Activated CD8-positive, alpha-beta memory T cell treated with anti-CD3 and anti-CD28 coated beads for 36 hours (primary cell): Measurements from ENCODE around the gene MAN1A1. TPM values are rescaled to one million over a fixed set of nuclear protein-coding genes. Genes with fewer than 3 reads are reported as not detected.
"Not testable (repeated sequence)": the region's sequence is repeated elsewhere in the genome, so short reads cannot be mapped to it uniquely, and the experiment has no call there.

Experiments
- CTCF ChIA-PET: fragments of 350-600 bp; sonication (Branson Sonifier 250); formaldehyde crosslinking; loops from one replicate; lab custom pipeline; 2021; ENCODE audit warnings: antibody characterized with exemption; lab: Charles Lee
- POLR2A ChIA-PET: fragments of 350-600 bp; sonication (Branson Sonifier 250); formaldehyde crosslinking; loops from one replicate; lab custom pipeline; 2021; ENCODE audit warnings: antibody characterized with exemption; lab: Charles Lee
- total RNA-seq, 2 experiments: library from RNA; stranded (reverse); gene quantifications; one replicate each; pipeline ENCODE4 v1.2.3, GENCODE V29; 2021

MAN1A1 gene
- total RNA-seq, 2 experiments from 2014 or later, result 37.3 to 39.9 TPM

DNA sequence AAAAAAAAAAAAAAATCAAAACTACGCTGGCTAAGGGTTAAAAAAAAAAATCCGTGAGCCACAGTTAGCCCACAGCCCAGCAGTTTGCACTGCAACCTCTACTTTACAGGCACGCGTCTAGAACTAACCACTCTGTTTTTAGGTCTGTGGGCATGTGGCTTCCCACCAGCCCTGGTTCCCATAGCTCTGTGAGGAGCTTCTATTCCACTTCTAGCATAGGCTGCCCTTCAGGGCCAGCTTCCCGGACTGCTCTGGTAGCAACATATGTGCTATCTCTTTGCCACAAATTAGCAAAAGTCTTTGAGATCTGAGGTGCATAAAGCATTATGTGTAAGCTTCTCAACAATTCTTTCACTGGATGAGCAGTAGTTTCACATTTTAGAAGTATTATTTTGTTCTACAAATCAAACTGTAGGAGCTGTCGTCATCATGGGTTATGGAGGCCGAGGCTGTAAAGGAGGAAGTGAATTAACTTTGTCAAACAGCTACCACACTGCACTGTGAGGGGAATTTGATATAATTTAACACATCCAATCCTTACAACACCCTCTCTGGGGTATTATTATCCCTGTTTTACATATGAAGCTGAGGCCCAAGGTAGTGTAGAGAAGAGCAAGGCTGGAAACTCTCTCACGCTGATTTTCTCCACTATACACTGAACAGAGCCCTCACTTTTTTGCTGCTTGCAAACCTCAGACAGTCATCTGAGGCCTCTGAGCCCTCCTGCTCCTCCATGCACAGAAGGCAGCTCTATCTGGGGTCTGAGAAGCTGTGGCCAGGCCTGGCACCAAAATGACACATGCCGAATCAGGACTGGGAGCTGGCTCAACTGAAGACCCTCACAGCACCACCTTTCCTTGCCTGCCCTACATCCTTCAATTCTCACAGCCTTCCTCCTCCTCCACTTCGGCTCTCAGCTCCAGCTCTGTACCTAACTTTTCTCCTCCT is 35.4 kb downstream of the MAN1A1 start:
- ChIA-PET POLR2A (interaction anchor here (0.6 to 2.6 kb wide), 6 partner anchors 33 to 837 kb away, joined by 3 to 12 read pairs (median 4); no protein-coding TSS in a partner anchor), CTCF (interaction anchor here (0.7 to 1.0 kb wide), 5 partner anchors 22 to 141 kb away, joined by 3 to 4 read pairs (median 3); no protein-coding TSS in a partner anchor)

DNA sequence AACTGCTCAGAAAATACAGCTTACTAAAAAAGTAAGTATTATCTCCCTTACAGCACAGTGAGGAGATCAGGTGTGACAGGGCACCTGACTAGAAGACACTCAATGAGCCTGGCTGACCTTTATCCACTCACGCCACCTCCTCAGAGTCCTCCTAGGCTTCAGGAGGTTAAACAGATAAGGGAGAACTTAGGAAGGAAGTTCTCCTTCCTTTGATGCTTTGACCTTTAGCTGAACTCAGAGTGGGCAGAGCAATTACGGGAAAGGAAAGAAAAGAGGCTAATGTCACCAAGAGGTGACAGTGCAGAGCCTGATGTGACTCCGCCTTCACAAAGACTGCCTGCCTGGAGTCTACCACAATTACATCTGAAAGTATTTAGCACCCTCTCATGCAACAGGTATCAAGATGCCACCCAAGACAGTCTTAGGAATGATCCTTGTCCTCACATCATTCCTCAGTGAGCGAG is 36.7 kb downstream of the MAN1A1 start:
- ChIA-PET CTCF (interaction anchor here (0.6 to 1.5 kb wide), 3 partner anchors 12 to 30 kb away, joined by 3 to 4 read pairs (median 3); no protein-coding TSS in a partner anchor), POLR2A (interaction anchor here (2.6 kb wide), 1 partner anchor 37 kb away, joined by 10 read pairs; no protein-coding TSS in a partner anchor)

DNA sequence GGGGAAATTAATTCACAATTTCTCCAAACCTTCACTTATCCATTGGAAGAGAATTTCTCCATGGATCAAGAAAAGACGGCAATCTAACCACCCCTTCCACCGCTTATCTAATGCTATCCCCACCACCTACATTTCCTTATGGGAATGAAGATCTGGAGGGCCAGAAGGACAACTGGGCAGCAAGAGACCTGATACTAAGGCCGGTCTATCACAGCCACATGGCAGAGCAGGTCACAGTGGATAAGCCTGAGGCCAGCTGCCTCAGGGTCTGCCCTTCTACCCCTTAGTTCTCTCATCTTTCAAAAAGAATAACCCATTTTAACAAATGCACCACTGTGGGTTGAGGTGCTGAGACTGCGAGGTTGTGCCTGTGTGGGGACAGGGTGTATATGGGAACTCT is 37.1 kb downstream of the MAN1A1 start:
- ChIA-PET POLR2A (interaction anchor here (2.6 kb wide), 1 partner anchor 38 kb away, joined by 10 read pairs; no protein-coding TSS in a partner anchor), CTCF (interaction anchor here (0.6 to 1.5 kb wide), 2 partner anchors 12 to 21 kb away, joined by 3 to 4 read pairs; no protein-coding TSS in a partner anchor)

DNA sequence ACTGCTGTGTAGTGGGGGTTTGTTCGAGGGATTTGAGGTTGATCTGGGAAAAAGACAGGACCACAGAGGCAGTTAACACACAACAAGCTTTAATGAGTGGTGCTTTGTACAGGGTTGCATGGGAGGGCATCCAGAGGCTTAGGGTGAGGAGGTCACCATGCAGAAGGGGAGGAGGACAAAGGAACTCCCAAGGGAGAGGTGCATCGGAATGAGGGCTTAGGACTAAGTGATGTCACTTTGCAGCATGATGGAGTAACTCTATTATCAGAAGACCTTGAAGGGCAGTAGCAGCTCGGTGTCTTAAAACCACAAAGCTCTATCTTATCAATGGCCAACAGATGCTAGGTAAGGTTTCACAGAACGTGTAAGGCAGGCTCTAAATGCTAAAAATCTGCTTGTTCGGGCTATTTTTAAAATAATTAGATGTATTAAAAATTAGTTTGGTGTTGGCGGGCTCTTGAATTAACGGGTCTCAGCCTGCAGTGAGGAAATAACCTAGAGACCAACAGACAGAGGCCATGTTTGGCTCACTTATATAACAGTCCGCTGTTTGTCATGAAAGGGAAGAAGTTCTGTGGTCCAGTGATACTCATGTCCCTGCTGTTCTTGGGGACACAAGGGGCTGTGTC is 37.9 kb downstream of the MAN1A1 start:
- POLR2A ChIA-PET, result no interaction called here
- CTCF ChIA-PET, result interaction anchor here (0.6 to 1.5 kb wide), 3 partner anchors 16 to 32 kb away, joined by 3 to 4 read pairs (median 3); no protein-coding TSS in a partner anchor

DNA sequence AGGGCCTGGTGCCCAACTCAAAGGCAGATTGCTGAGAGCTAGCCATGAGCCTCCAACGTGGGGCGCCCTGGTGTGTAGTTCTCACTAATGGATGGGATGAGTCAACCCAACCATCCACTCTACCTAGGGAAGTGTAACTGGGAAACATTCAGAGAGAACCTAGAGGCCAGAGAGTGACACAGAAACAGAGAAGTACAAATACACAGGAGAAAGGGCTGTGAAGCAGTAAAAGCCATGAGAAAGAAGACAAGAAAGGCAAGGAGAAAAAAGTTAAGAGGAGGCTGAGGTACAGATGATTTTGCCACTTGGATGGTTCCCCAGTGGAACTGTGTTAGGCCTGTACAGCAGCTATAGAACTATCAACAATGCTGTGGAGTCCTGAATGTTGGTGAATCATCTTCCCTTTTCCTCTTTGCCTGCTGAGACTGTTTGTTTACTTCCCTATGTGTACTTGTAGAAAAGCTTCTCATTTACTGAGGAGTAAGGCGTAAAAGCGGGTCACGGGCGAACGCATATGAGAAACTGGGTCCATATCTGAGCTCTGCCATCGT is 39.0 kb downstream of the MAN1A1 start:
- ChIA-PET POLR2A (no interaction called here), CTCF (interaction anchor here (0.6 to 1.2 kb wide), 2 partner anchors 17 to 98 kb away, joined by 3 read pairs; no protein-coding TSS in a partner anchor)

DNA sequence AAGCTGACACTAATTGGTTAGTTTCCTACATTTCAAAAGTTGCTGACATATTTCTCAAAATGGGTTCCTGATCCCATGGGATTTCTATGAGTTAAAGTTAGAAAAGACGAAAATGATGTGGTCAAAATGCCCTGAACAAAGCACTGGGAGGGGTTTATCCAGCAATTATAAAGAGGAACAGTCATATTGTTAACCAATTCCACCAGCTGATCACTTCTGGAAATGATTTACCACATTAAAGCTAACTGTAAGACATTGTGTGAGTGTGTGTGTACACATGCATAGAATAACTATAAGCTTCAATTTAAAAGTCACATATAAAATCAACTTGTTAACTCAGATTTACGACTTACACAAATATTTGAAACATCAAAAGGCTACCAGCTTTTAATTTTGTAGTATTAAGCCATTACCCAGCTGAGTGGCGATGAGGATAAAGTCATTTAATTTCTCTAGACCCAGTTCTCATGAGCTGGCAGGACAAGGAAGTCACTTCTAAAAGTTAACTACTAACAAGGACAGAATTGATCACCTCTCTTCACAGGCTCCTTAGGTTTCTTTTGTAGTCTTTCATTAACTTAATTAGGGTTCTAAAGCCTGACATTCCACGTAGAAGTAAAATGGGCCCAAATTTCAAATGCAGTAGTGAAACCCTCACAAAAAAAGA is 40.4 kb downstream of the MAN1A1 start:
- ChIA-PET POLR2A (no interaction called here), CTCF (no interaction called here)

DNA sequence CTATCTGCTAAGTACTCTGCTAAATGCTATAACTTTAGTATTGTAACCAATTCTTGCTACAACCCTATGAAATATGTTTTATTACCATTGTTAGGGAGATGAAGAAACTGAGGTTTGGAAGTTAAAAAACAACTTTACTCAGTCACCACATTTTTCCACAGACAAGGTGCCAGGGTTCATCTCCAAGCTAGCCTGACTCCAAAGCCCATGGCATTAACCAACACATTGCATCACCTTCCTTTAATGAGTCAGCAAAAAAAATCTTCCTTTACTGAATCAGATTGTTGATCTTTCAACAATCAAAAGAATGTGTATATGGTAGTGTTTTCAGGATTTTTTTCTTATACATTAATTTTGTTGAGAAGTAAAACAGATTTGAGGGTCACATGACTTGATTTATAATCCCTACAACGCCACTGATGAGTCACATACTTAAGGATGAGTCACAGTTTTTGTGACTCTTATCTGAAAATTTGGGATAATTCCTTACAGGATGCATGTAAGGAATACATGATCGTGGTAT is 41.5 kb downstream of the MAN1A1 start:
- CTCF ChIA-PET, result no interaction called here

DNA sequence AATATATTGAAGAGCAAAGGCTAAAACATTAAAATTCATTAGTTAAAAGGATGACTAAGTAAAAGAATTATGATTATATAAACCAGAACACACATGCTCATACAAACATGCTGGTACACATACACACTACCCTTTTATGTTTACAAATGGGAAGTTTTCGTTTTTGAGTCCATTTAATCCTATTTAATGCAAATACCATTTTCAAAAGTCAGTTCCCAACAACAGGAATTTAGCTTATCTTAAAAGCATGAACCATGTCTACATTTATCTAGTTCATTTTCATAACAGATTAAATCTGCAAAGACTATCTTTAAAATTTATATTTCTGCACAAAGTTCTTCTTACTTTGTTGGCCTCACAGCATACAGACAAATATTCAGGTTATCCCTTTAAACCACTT is 42.5 kb downstream of the MAN1A1 start:
- POLR2A ChIA-PET, result no interaction called here
- CTCF ChIA-PET, result no interaction called here

More for the DNA sequence above, 41.5 kb downstream of the MAN1A1 start:
- POLR2A ChIA-PET, result no interaction called here

DNA sequence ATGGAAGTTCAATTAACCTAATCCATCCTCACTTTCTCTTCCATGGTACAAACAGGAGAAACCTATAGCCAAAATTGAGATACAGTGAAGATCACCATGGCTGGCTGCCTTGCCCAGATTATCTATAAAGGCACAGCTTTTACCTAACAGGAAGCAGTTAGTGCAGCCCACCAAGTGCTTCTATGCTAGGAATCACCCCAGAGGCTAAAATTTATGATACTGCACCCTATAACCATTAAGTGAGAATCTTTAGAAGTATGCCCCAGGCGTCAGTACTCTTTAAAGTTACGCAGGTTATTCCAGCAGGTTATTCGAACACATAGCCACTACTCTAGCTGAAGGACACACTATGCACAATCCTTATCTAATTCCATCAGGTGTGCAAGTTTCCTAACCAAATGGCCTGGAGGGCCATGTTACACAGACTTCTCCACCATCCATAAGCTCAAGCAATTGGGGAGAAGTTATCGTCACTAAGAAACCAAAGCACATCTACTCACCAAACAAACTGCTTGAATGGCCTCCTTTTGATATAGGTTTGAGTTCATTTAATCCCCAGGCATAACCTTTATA is 43.1 kb downstream of the MAN1A1 start:
- CTCF ChIA-PET, result no interaction called here
- POLR2A ChIA-PET, result no interaction called here

DNA sequence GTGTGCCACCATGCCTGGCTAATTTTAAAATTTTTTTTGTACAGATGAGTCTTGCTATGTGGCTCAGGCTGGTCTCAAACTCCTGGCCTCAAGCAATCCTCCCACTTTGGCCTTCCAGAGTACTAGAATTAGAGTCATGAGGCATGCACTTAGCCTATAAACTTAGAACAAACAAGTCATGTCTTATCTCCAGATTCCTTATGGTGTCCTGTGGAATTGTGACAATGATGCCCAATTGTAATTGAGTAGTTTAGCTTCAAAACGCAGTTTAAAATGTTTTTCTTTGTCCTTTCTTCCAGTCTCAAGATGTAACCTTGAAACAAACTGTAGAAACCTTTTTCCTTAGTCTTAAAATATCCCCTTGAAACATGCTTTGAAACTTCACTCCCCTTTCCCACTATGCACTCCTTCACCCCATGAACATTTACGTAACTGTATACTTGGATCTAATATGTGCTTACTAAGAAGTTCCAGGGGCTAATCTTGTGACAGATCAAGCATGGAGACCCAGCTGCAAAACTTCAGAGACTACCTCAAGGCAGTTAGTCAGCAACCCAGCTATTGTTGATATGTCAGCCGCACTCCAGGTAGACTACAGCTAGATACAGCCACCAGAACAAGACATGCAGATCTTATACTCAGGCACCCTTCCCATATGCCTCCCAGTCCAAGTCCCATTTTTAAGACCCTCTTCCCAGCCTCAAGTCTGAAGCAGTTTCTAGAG is 46.2 kb downstream of the MAN1A1 start:
- CTCF ChIA-PET, result no interaction called here
- POLR2A ChIA-PET, result no interaction called here

DNA sequence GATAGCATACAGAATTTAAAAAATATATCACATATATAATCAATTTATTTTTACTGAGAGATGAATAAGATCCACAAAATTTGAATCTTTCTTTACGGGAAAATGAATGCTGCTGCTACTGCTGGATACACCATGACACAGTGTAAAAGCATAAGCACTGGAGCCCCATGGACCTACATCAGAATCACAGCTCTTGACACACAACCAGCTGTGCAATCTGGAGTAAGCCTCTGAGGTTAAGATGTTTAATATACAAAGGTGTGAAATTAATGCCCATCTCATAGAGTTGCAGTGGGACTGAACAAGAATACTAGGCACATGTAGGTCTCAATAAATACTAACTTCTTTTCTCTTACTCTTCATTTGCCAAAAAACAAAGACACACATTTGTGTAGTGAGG is 48.1 kb downstream of the MAN1A1 start:
- ChIA-PET CTCF (interaction anchor here (1.2 kb wide), 1 partner anchor 15 kb away, joined by 3 read pairs; no protein-coding TSS in a partner anchor), POLR2A (no interaction called here)

DNA sequence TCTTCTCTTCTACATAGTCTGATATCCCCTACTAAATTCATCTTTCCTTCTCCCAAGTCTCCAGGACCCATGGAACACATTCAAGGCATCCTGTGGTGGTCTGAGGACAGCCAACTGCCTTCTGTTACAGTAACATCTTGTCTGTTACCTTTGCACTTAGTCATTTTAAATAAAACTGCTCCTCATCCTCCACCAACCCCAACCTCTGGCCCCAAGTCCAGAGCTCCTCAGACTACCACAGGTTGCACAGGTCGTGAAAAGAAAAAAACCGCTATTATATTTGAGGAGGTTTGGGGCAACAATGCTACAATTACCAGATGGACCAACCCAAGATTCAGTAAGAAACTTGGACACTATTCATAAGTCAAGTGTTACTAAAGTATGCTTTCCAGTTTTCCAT is 49.9 kb downstream of the MAN1A1 start:
- ChIA-PET CTCF (no interaction called here), POLR2A (interaction anchor here (0.6 kb wide), 1 partner anchor 80 kb away, joined by 4 read pairs; no protein-coding TSS in a partner anchor)

DNA sequence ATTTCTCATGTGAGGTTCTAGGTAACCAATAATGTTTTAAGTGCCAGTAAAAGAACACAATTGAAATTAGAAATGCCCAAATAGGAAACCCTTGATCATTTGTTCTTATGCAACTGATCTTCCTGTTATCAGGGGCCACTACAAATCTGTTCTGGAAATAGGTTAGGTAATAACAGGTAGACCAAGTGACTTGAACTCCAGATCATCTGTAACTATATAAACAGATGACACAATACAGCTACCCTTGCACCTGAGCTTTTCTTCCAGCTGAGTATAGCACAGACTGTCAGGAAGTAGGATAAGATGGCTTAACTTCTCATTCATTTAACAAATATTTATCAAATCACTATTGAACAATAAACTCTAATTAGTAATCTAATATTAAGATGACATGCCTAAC is 52.5 kb downstream of the MAN1A1 start:
- POLR2A ChIA-PET, result no interaction called here
- CTCF ChIA-PET, result no interaction called here

DNA sequence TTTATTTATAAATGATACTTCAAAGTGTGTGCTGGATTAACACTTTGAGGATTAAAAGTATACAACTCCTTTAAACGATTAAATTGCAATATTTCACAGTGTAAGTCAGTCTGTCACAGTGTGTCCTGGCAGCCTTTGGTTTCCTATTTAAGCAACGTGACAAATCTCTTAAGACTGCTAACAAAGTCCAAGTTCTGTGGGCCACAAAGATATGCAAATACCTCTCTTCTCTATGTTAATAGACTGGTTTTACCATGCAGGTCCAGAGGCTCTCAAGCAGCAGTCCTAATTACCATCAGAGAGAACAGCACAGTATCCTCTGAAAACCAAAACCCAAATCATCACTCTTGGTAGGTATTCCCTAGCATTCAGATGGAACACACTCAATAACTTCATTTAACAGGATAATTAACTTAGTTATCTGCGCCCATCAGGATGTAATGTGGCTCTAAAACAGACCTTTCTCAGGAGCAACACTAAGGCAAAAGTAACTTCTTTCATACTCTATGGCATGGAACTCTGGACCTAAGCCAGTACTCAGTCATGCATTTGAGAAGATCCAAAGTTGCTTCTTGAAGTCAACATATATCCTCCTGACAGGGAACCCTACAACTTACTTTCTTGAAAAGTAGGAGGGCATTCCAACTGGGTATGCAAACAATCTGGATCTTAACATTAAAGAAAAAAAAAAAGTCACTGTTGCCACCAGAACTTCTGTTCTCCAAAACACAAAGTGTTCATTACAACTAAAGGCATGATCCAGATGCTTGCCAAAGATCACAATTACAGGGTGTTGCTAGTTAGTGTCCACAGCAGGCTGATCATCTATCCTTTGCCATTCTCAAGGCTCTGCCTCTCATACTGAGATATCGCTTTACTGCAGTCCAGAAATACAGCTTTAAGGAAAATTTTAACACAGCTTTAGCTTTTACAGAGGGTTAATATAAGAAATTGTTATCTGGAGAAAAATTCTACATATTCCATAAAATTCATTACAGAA is 53.2 kb downstream of the MAN1A1 start:
- CTCF ChIA-PET, result no interaction called here
- POLR2A ChIA-PET, result no interaction called here

DNA sequence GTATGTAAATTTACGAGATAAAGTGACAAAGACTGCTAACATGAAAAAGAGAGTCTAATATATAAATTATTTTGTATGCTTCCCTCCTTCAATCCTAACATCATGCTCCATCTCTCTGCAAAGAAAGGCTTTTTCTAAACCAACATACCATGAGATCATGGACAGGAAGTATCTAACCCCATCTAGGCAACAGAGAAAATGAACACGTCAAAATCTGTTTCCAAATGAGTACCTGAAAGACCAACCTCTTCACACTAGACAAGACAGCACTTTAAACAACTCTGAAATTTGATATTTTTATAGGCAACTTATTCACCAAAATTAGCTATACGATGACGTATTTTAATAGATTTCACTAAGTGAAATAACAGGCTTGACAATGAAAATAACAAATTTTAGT is 54.6 kb downstream of the MAN1A1 start:
- ChIA-PET CTCF (no interaction called here), POLR2A (no interaction called here)

DNA sequence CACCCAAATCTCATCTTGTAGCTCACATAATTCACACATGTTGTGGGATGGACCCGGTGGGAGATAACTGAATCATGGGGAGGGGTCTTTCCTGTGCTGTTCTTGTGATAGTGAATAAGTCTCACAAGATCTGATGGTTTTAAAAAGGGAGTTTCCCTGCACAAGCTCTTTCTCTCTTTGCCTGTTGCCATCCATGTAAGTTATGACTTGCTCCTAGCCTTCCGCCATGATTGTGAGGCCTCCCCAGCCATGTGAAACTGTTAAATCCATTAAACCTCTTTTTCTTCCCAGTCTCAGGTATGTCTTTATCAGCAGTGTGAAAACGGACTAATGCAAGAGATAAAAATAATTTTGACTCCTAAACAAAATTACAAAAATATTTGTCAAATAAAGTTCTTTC is 58.5 kb downstream of the MAN1A1 start:
- POLR2A ChIA-PET, CTCF ChIA-PET: not testable (repeated sequence)
